ENCODE data around the gene NTN1.

NTN1 gene

GRCh38 chr17:9038380-9038779, 17.1 kb downstream of the NTN1 start:
- TF ChIP-seq CTCF (IDR thresholded peaks at IDR 0.05; ENCODE audit: insufficient read depth, missing control alignments): no peak
- no peak for FAIRE-seq
- DNase-seq (ENCODE audit: insufficient read length, low spot score): no peak

GRCh38 chr17:9044772-9045463, 23.6 kb downstream of the NTN1 start:
- DNase-seq (ENCODE audit: insufficient read length, low spot score): no peak
- TF ChIP-seq CTCF (IDR thresholded peaks at IDR 0.05; ENCODE audit: insufficient read depth, missing control alignments): no peak
- FAIRE-seq: no peak

GRCh38 chr17:9050801-9051401, 29.6 kb downstream of the NTN1 start:
- FAIRE-seq (no peak), DNase-seq (ENCODE audit: insufficient read length, low spot score) (no peak)
- TF ChIP-seq CTCF (IDR thresholded peaks at IDR 0.05; ENCODE audit: insufficient read depth, missing control alignments): no peak

GRCh38 chr17:9051561-9051960, 30.3 kb downstream of the NTN1 start:
- no peak for TF ChIP-seq CTCF (IDR thresholded peaks at IDR 0.05; ENCODE audit: insufficient read depth, missing control alignments)
- FAIRE-seq: no peak

GRCh38 chr17:9052921-9053320, 31.6 kb downstream of the NTN1 start:
- FAIRE-seq (no peak), DNase-seq (ENCODE audit: insufficient read length, low spot score) (no peak)

More at GRCh38 chr17:9051561-9051960, 30.3 kb downstream of the NTN1 start:
- no peak for DNase-seq (ENCODE audit: insufficient read length, low spot score)

GRCh38 chr17:9053406-9053805, 32.1 kb downstream of the NTN1 start:
- DNase-seq (ENCODE audit: insufficient read length, low spot score): no peak
- TF ChIP-seq CTCF (IDR thresholded peaks at IDR 0.05; ENCODE audit: insufficient read depth, missing control alignments): no peak
- no peak for FAIRE-seq

More at GRCh38 chr17:9052921-9053320, 31.6 kb downstream of the NTN1 start:
- no peak for TF ChIP-seq CTCF (IDR thresholded peaks at IDR 0.05; ENCODE audit: insufficient read depth, missing control alignments)
